GM19035 (cell line): ENCODE data around the gene PELO.
"Not testable (repeated sequence)": the region's sequence is repeated elsewhere in the genome, so short reads cannot be mapped to it uniquely, and the experiment has no call there.

Source experiments
- ATAC-seq: cut with Tn5 transposase; IDR thresholded peaks from one replicate; pipeline ENCODE4 v1.9.1; 2021; ENCODE audit not compliant: unreplicated experiment

PELO gene

GRCh38 chr5:52787600-52788504 lies at the start of gene PELO, which contains the start of gene ITGA1:
Gene PELO, plus strand, starts transcription at chr5:52787916. Its CDS starts 12,479 bp downstream, at chr5:52800395.
Gene ITGA1, plus strand, starts transcription at chr5:52787916. Its CDS starts 438 bp downstream, at chr5:52788354.
- peak; percentile 80 for ATAC-seq

- ATAC-seq, result no peak
Observed at GRCh38 chr5:52738095-52738506, 49.6 kb upstream of the PELO start.

- no peak for ATAC-seq
Observed at GRCh38 chr5:52740007-52740406, 47.7 kb upstream of the PELO start.

- ATAC-seq, result no peak
Observed at GRCh38 chr5:52743012-52743411, 44.7 kb upstream of the PELO start.

GRCh38 chr5:52743529-52743928 lies 44.2 kb upstream of the PELO start:
- no peak for ATAC-seq

- ATAC-seq, result peak; percentile 68
Observed at GRCh38 chr5:52743970-52744369, 43.7 kb upstream of the PELO start.

- ATAC-seq, result not testable (repeated sequence)
Observed at GRCh38 chr5:52744867-52745458, 42.8 kb upstream of the PELO start.

- no peak for ATAC-seq
Observed at GRCh38 chr5:52746539-52746938, 41.2 kb upstream of the PELO start.

GRCh38 chr5:52748590-52748989 lies 39.1 kb upstream of the PELO start:
- ATAC-seq, result no peak

GRCh38 chr5:52749666-52750065 lies 38.0 kb upstream of the PELO start:
- no peak for ATAC-seq

- ATAC-seq, result no peak
Observed at GRCh38 chr5:52751137-52751536, 36.6 kb upstream of the PELO start.

- no peak for ATAC-seq
Observed at GRCh38 chr5:52754051-52754450, 33.7 kb upstream of the PELO start.

GRCh38 chr5:52757527-52757926 lies 30.2 kb upstream of the PELO start:
- no peak for ATAC-seq

- ATAC-seq, result no peak
Observed at GRCh38 chr5:52758014-52758413, 29.7 kb upstream of the PELO start.

GRCh38 chr5:52759331-52759730 lies 28.4 kb upstream of the PELO start:
- no peak for ATAC-seq

GRCh38 chr5:52760695-52761366 lies 26.9 kb upstream of the PELO start:
- no peak for ATAC-seq

- ATAC-seq, result no peak
Observed at GRCh38 chr5:52767217-52767743, 20.4 kb upstream of the PELO start.

GRCh38 chr5:52767766-52768480 lies 19.8 kb upstream of the PELO start:
- ATAC-seq, result no peak

GRCh38 chr5:52769061-52769460 lies 18.7 kb upstream of the PELO start:
- ATAC-seq, result no peak

GRCh38 chr5:52770287-52770939 lies 17.3 kb upstream of the PELO start:
- ATAC-seq, result no peak
